ENCODE data around the gene NPAS1. TPM values are rescaled to one million over a fixed set of nuclear protein-coding genes. Genes with fewer than 3 reads are reported as not detected.
"Not testable (repeated sequence)": the region's sequence is repeated elsewhere in the genome, so short reads cannot be mapped to it uniquely, and the experiment has no call there.

NPAS1 gene
- total RNA-seq, 2 experiments from 2014 or later = 3.4 to 8.4 TPM

DNA sequence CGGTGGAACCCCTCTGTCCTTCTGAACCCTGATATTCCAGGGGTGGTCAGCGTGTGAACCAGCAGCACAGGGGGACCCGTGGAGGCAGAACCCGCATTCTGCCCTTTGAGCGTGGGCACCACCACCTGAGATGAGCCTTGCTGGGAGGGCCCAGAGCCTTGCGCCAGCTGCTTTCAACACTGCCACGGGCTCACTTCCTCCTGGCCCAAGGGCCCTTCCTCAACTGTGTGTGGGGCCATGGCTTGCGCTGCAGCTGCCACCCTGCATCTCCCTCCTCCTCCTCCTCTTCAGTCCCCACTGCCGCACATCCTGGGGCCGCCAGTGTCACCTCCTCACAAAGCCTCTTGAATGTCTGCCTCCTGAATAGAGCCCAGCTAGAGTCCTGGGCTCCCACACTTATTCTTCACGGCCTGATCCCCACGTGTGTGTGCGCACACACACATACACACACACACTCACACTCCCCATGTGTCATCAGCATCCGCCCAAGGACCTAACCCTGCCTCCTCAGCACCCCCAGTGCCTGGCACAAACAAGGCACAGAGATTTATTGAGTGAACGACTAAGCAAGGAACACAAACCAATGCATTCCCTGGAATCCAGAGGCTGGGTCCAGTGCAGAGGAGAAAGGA is 55.7 kb downstream of the NPAS1 start:
- no peak overlapping the region for H3K4me3 ChIP-seq (ENCODE audit: low read depth, low read length, poor library complexity, severe bottlenecking)
- TF ChIP-seq CTCF (conservative IDR thresholded peaks at IDR 0.05; ENCODE audit: low read length) = no peak
- TF ChIP-seq EZH2phosphoT487 (IDR thresholded peaks at IDR 0.05; ENCODE audit: borderline replicate concordance, low read depth, low read length) = no peak
- H3K9me2 ChIP-seq (ENCODE audit: insufficient read depth, low read length) = no peaks in the 10 kb centered on the region
- BruUV-seq (replicated peaks) = no TSS peak
- no peak overlapping the region for H3K4me2 ChIP-seq (ENCODE audit: low read length)
- ChIA-PET POLR2A (no interaction called here), CTCF (ENCODE audit: unreplicated experiment) (no interaction called here)
- no peaks in the 10 kb centered on the region for H3K4me1 ChIP-seq (ENCODE audit: insufficient read depth, low read length, poor library complexity, severe bottlenecking)
- H3K79me2 ChIP-seq (ENCODE audit: insufficient read depth, low read depth, low read length) = no peaks in the 10 kb centered on the region
- DNase-seq (ENCODE audit: low spot score) = no peak
- H3K9me3 ChIP-seq (ENCODE audit: low read length) = no peaks in the 10 kb centered on the region
- no peaks in the 10 kb centered on the region for H4K20me1 ChIP-seq (ENCODE audit: insufficient read depth, low read length)
- no peak overlapping the region for H2AFZ ChIP-seq (ENCODE audit: low read length)
- peaks cover 95% of the 10 kb centered on the region for H3K36me3 ChIP-seq (ENCODE audit: insufficient read depth, low read length)
- no peak overlapping the region for H3K27ac ChIP-seq (ENCODE audit: low read depth, low read length, poor library complexity, severe bottlenecking)
- intact Hi-C loops (cut with micrococcal nuclease; ENCODE audit: unreplicated experiment) = loop anchor here (5.0 kb wide), 1 partner anchor 37 kb away; the partner anchor contains the start of gene ZC3H4

GRCh38 chr19:47075941-47076340 is 56.3 kb downstream of the NPAS1 start:
- no peak for DNase-seq (ENCODE audit: low spot score)
- CTCF ChIA-PET (ENCODE audit: unreplicated experiment) = no interaction called here
- H3K4me2 ChIP-seq (ENCODE audit: low read length) = no peak overlapping the region
- no peaks in the 10 kb centered on the region for H3K9me3 ChIP-seq (ENCODE audit: low read length)
- H3K27ac ChIP-seq (ENCODE audit: low read depth, low read length, poor library complexity, severe bottlenecking) = no peak overlapping the region
- H4K20me1 ChIP-seq (ENCODE audit: insufficient read depth, low read length) = no peaks in the 10 kb centered on the region
- BruUV-seq (replicated peaks) = no TSS peak
- intact Hi-C loops (cut with micrococcal nuclease; ENCODE audit: unreplicated experiment) = loop anchor here (5.0 kb wide), 1 partner anchor 36 kb away; the partner anchor contains the start of gene ZC3H4
- no peaks in the 10 kb centered on the region for H3K79me2 ChIP-seq (ENCODE audit: insufficient read depth, low read depth, low read length)
- TF ChIP-seq EZH2phosphoT487 (IDR thresholded peaks at IDR 0.05; ENCODE audit: borderline replicate concordance, low read depth, low read length) (no peak), CTCF (conservative IDR thresholded peaks at IDR 0.05; ENCODE audit: low read length) (no peak)
- no peak overlapping the region for H3K4me3 ChIP-seq (ENCODE audit: low read depth, low read length, poor library complexity, severe bottlenecking)
- H3K9me2 ChIP-seq (ENCODE audit: insufficient read depth, low read length) = no peaks in the 10 kb centered on the region
- H3K36me3 ChIP-seq (ENCODE audit: insufficient read depth, low read length) = peaks cover 95% of the 10 kb centered on the region
- H2AFZ ChIP-seq (ENCODE audit: low read length) = no peak overlapping the region
- POLR2A ChIA-PET = no interaction called here
- H3K4me1 ChIP-seq (ENCODE audit: insufficient read depth, low read length, poor library complexity, severe bottlenecking) = no peaks in the 10 kb centered on the region

DNA sequence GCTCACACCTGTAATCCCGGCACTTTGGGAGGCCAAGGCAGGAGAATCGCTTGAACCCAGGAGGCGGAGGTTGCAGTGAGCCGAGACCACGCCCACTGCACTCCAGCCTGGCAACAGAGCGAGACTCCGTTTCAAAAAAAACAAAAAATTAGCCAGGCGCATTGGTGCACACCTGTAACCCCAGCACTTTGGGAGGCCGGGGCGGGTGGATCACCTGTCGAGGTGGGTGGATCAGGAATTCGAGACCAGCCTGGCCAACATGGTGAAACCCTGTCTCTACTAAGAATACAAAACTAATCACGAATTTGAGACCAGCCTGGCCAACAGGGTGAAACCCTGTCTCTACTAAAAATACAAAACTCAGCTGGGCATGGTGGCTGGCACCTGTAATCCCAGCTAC is 58.7 kb downstream of the NPAS1 start:
- H3K9me2 ChIP-seq (ENCODE audit: insufficient read depth, low read length); BruUV-seq (replicated peaks); H4K20me1 ChIP-seq (ENCODE audit: insufficient read depth, low read length); H3K9me3 ChIP-seq (ENCODE audit: low read length); CTCF ChIA-PET (ENCODE audit: unreplicated experiment); H3K4me1 ChIP-seq (ENCODE audit: insufficient read depth, low read length, poor library complexity, severe bottlenecking); H3K4me3 ChIP-seq (ENCODE audit: low read depth, low read length, poor library complexity, severe bottlenecking); H3K4me2 ChIP-seq (ENCODE audit: low read length); H3K79me2 ChIP-seq (ENCODE audit: insufficient read depth, low read depth, low read length); H2AFZ ChIP-seq (ENCODE audit: low read length); H3K27ac ChIP-seq (ENCODE audit: low read depth, low read length, poor library complexity, severe bottlenecking); DNase-seq (ENCODE audit: low spot score): not testable (repeated sequence)
- H3K36me3 ChIP-seq (ENCODE audit: insufficient read depth, low read length) = peaks cover 97% of the 10 kb centered on the region
- intact Hi-C loops (cut with micrococcal nuclease; ENCODE audit: unreplicated experiment) = loop anchor here (5.0 kb wide), 1 partner anchor 34 kb away; the partner anchor contains the start of gene ZC3H4
- POLR2A ChIA-PET = interaction anchor here (0.7 kb wide), 1 partner anchor 20 kb away, joined by 3 read pairs; no protein-coding TSS in a partner anchor

Measured in OCI-LY7 (cell line).